T47D (cell line): Measurements from ENCODE around the gene CLCA2.

Experiments used
- DNase-seq, 2 experiments: peaks; one replicate each; pipeline versions ENCODE4 v3.0.0 to v3.0.0-alpha.2; 2011 to 2012; ENCODE audit warnings: low read depth in 1 of 2, low spot score in 1 of 2
- JUND ChIP-seq: IDR thresholded peaks from 2 replicates; pipeline ENCODE4 v1.6.1; 2012; ENCODE audit warnings: low read depth
- in situ Hi-C: cut with HindIII; loops from 2 replicates; pipeline ENCODE4 v1.10.0; 2016; ENCODE audit warnings: low sequenced_read_pairs, low pct_unique_long_range_greater_than_20kb

The CLCA2 gene, protein sequence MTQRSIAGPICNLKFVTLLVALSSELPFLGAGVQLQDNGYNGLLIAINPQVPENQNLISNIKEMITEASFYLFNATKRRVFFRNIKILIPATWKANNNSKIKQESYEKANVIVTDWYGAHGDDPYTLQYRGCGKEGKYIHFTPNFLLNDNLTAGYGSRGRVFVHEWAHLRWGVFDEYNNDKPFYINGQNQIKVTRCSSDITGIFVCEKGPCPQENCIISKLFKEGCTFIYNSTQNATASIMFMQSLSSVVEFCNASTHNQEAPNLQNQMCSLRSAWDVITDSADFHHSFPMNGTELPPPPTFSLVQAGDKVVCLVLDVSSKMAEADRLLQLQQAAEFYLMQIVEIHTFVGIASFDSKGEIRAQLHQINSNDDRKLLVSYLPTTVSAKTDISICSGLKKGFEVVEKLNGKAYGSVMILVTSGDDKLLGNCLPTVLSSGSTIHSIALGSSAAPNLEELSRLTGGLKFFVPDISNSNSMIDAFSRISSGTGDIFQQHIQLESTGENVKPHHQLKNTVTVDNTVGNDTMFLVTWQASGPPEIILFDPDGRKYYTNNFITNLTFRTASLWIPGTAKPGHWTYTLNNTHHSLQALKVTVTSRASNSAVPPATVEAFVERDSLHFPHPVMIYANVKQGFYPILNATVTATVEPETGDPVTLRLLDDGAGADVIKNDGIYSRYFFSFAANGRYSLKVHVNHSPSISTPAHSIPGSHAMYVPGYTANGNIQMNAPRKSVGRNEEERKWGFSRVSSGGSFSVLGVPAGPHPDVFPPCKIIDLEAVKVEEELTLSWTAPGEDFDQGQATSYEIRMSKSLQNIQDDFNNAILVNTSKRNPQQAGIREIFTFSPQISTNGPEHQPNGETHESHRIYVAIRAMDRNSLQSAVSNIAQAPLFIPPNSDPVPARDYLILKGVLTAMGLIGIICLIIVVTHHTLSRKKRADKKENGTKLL

DNA sequence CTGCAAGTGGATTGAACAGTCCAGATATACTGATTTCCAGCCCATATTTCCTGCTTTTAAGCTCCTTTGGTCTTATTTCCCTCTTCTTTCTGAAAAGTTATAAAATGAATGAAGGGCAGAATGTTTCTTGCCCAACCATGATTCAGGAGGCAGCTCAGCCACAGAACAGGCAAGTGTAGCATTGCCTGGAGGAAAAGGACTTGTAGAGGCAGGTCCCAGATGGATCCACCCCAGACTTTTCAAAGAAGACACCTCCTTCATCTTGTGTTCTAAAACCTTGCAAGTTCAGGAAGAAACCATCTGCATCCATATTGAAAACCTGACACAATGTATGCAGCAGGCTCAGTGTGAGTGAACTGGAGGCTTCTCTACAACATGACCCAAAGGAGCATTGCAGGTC lies at the start of gene CLCA2:
Gene CLCA2, plus strand, starts transcription at position 299 of the 400 bp plus-strand sequence. Its CDS starts 77 bp downstream, at position 376.
- no peak for DNase-seq
- in situ Hi-C loops, result no loop called here
- no peak for TF ChIP-seq JUND

DNA sequence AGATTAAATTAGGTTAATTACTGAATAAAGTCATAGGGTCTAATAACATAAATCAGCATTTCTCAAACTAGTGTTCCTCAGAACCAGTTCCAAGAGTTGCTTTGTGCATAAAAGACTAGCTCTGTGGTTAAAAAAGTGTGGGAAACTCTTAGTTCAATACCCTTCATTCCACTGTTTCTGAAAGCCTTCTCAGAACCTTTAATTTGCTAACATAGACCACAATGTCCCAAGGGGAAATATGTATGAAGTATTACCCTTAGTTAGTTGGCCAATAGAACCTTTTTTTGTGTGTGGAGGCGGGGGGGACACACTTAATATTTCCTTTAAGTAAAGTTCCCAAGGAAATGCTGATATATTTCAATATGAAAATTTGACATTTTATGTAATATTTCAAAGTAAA lies 48.3 kb upstream of the CLCA2 start:
- in situ Hi-C loops, result no loop called here
- no peak for DNase-seq
- no peak for TF ChIP-seq JUND

DNA sequence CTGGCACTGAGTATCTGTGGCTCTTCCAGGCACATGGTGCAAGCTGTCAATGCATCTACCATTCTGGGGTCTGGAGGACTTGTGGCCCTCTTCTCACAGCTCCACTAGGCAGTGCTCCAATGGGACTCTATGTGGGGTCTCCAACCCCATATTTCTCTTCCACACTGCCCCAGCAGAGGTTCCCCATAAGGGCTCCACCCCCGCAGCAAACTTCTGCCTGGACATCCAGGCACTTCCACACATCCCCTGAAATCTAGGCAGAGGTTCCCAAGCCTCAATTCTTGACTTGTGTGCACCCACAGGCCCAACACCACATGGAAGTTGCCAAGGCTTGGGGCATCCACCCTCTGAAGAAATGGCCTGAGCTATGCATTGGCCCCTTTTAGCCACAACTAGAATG lies 46.6 kb upstream of the CLCA2 start:
- no peak for DNase-seq
- in situ Hi-C loops, result no loop called here
- no peak for TF ChIP-seq JUND

DNA sequence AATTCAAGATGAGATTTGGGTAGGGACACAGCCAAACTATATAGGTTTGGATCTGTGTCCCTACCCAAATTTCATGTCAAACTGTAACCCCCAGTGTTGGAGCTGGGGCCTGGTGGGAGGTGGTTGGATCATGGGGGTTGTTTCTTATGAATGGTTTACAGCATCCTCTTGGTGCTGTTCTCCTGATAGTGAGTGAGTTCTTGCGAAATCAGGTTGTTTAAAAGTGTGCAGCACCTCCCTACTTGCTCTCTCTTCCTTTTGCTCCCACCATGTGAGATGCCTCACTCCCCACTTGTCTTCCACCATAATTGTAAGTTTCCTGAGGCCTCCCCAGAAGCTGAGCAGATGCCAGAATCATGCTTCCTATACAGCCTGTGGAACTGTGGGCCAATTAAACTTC lies 45.2 kb upstream of the CLCA2 start:
- in situ Hi-C loops, result no loop called here
- TF ChIP-seq JUND, result no peak
- no peak for DNase-seq

DNA sequence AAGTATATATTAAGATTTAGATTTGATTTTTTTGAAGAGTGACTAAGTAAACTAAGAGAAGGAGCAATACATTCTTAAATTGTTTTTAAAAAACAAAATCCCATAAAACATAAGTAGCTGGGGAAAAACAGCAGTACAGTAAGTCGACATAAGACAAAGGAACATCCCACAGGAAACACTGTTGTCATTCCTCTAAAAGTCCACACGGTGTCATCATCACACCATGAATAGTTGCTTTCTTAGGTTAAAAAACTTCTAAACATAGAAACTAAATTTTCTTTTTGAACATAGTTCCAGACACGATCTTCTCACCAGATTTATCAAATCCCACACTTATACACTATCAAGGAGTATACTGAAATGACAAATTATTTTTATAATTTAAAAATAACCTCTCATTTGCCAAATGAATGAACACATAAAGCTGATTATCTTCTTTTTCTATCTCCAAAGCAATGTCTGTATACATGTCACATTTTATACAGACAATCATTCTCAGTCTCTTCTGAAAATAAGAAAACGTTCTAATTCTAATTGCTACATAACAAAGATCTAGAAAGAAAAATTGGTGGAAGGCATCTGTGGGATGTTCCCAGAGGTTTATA lies 43.6 kb upstream of the CLCA2 start:
- in situ Hi-C loops, result no loop called here
- peak; percentile 18 to 76 for DNase-seq
- TF ChIP-seq JUND, result no peak

DNA sequence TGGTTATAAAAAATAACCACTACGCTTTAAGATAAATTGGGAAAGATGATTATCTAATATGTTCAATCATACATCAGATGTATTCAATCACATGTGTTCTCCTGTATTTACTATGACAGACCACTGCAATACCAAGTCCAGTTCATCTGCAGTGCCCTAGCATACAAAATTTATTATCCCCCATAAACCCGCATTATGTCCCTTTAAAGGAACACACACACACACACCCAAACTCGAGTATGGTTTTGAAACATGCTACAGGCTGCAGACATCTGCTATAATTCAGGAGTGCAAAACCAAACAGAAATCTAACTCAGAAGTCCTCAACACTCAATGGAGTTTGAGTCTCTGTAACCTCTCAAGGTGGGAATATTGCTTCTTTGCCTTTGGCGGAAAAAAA lies 42.7 kb upstream of the CLCA2 start:
- in situ Hi-C loops, result no loop called here
- TF ChIP-seq JUND, result no peak
- no peak for DNase-seq

DNA sequence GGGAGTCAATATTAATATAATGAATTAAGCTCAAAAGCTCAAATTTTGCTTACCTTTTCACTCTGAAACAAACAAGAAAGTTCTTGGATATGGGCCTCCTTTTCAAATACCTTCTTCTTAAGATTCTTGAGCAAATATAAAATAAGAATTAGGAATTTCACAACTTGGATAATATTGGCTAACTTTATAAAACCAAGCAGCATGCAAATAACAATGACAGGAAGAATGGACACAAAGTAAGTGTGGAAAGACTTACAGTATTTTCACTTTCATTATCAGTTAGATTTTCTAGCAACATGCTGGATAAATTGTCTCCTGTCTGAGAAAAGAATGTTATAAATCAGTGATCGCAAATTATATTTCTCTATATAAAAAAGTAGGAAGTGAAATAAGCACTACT lies 41.1 kb upstream of the CLCA2 start:
- TF ChIP-seq JUND, result no peak
- DNase-seq, result no peak
- in situ Hi-C loops, result no loop called here

DNA sequence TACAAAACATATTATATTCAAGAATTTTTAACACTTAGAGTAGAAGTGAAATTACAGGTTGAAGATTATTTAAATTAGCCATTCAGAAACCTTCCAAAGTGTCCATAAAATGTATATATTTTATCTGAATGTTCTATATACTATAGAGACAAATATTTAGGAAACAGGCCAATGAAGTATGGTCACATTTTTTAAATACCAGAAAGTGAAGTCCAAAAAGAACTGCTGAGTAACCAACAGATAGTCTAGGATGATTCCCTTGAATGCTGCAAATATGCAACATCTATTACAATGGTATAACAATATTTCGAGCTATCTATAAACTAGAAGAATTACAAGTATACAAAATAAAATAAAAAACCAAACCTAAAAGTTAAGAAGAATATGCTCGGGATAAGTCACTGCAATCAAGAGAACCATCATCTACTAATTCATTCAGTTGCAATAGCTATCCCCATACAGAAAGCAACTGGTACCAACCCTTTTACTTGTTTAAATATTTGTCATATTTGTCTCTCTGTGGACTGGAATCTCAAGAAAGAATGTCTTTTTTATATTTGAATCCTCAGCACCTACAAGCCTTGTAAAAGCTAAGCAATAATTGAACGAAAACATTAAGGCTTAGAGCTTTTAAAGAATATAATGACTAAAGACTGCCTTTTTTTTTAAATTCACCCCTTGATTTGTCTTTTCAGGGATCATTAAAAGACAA lies 35.9 kb upstream of the CLCA2 start:
- peak in 1 of 2 experiments; percentile 2 for DNase-seq
- TF ChIP-seq JUND, result no peak
- in situ Hi-C loops, result no loop called here

DNA sequence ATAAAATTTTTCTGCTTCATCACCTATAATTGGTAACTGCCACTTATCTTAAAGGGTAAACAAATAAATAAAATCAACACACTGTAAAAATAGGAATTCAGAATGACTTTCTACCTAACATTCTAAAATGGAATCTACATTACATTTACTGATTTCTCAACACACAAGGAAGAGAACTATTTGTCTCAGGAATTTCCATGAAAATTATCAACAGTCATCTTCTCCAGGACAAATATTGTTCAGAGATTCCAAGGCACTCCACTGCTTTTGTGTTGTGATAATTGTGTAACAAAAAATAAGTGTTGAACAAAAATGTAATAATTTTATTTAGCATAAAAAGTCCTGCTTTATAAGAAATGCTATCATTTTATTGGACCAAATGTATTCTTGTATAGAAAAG lies 35.2 kb upstream of the CLCA2 start:
- TF ChIP-seq JUND, result no peak
- DNase-seq, result peak in 1 of 2 experiments; percentile 23
- in situ Hi-C loops, result no loop called here

DNA sequence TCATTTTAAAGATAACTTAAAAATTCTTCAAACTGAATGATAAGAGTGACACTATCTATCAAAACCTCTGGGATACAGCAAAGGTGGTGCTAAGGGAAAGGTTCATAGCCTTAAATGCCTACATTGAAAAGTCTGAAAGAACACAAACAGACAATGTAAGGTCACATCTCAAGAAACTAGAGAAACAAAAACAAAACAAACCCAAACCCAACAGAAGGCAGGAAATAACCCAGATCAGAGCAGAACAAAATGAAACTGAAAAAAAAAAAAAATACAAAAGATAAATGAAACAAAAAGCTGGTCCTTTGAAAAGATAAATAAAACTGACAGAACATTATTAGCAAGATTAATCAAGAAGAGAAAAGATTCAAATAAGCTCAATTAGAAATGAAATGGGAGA lies 34.7 kb upstream of the CLCA2 start:
- DNase-seq, result no peak
- in situ Hi-C loops, result no loop called here
- TF ChIP-seq JUND, result no peak

DNA sequence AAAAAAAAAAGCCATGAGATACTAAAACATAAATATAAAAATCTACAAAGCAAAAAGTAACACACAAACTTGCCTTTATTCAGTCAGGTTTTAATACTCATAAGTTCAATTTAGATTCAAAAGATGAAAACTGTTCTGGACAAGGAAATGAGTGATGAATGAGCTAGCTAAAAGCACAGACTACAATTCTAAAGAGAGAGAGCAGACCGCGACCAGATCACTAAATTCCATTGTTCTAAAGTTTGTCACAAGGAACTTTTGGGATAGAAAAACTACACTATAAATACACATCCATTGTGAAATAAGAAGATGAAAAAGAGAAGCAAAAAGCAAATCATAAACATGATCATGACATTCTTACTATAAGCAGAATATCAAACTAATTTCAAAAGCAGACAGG lies 29.6 kb upstream of the CLCA2 start:
- in situ Hi-C loops, result no loop called here
- no peak for DNase-seq
- no peak for TF ChIP-seq JUND
